Measurements from ENCODE around the gene ENTREP1.
A peak's percentile ranks its signal among the peaks of the same experiment; 100 is the strongest.
"Not testable (repeated sequence)": the region's sequence is repeated elsewhere in the genome, so short reads cannot be mapped to it uniquely, and the experiment has no call there.

ENTREP1 gene

GRCh38 chr9:69409936-69410335 lies 84.9 kb downstream of the ENTREP1 start:
- DNase-seq (ENCODE audit: low read depth in 2 of 2): not testable (repeated sequence)

DNA sequence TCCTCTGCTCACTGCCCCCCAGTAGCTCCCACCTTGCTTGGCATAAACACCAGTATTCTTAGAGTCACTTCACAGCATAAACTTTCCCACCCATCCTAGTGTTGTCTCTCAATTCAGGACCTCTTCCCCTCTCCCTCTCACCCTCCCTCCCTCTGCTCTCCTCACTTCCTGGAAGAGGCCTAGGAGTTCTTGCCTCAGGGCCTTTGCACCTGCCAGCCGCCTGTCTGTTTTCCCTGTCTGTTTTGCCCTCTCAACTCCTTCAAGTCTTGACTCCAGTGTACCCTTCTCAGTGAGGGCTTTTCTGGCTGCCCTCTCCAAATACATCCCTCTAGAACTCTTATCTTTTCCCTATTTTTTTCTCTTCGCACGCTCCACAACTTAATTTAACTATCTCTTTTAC lies 86.2 kb downstream of the ENTREP1 start:
- no peak for DNase-seq (ENCODE audit: low read depth in 2 of 2)

- no peak for DNase-seq (ENCODE audit: low read depth in 2 of 2)
These were observed 87.1 kb downstream of the ENTREP1 start for GRCh38 chr9:69411931-69412740.

DNA sequence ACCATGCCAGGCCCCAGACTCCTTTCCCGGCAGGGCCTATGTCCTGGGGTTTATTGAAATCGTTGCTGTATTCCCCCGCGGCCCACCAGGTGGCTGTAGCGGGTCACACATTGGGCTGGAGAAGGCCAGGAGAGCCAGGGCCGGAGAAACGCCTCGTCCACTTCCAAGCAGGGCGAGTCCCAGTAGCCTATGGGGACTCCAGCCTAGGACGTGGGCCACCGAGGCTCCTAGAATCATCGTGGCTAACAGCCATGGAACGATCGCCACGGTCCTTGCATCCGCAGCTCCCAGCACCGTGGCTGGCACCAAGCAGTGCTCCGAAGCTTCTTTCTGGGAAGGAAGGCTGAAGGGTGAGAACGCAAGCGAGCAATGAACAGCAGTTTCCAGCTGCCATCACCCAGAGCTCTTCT lies 87.7 kb downstream of the ENTREP1 start:
- DNase-seq (ENCODE audit: low read depth in 2 of 2): no peak

GRCh38 chr9:69420611-69421270 lies 95.7 kb downstream of the ENTREP1 start:
- no peak for DNase-seq (ENCODE audit: low read depth in 2 of 2)

GRCh38 chr9:69421908-69422801 lies 97.1 kb downstream of the ENTREP1 start:
- peak; percentile 9 to 24 for DNase-seq (ENCODE audit: low read depth in 2 of 2)

DNA sequence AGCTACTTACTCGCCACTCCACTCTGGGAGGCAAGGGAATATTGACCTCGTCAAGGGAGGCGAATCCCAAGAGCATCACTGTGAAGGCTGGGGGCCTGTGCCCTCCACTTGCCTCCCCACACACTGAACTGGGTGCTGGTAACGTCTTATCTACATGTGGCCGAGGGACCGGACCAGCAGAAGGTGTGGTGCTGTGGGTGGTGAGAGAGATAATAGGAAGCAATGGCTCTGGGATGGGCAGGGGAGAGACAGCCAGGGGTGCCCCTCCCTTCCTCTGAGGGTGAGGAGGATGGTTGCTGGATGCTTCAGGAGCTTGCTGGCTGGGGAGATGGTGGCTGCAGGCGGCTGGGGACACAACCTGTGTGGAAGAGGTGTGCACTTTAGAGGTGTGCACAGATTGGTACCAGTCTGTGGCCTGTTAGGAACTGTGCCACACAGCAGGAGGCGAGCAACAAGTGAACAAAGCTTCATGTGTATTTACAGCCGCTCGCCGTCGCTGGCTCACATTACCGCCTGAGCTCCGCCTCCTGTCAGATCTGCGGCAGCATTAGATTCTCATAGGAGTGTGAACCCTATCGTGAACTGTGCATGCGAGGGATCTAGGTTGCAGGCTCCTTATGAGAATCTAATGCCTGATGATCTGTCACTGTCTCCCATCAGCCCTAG lies 100.3 kb downstream of the ENTREP1 start:
- DNase-seq (ENCODE audit: low read depth in 2 of 2): no peak

DNA sequence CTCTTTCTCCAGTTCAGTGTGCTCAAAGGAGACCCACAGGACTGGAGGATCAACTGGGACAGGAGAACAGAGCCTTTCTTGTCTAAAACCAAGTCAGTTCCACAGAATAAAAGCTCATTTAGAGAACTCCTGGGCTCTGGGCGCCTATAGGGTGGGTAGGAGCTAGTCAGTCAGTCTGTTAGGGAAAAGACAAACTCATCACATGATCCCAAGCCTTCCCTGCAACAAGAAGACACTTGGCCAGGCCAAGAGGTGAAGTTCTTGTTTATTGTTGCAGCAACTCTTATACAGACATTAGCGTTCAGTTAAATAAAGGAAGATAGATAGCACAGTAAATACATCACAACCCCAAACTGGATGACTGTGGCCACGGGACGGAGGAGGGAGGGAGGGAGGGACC lies 102.3 kb downstream of the ENTREP1 start:
- no peak for DNase-seq (ENCODE audit: low read depth in 2 of 2)

GRCh38 chr9:69428017-69428785 lies 103.2 kb downstream of the ENTREP1 start:
- DNase-seq (ENCODE audit: low read depth in 2 of 2): no peak

DNA sequence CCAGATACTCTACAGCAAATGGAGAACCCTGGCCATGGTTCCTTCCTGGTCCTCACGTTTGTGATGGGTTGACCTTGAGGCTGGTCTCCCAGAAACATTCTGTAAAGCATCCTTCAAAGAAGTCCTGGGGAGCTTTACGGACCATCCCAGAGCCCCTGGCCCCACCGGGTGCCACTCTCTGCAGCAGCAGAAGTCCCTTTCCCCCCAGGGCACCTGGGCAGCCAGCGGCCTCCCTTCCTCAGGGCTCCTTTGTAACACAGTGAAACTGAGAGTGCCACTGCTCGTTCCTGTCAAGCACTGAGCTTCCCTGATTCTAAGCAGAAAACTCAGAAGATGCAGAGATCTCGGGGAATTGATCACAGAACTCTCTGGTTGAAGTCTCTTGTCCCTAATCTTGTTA lies 104.3 kb downstream of the ENTREP1 start:
- DNase-seq (ENCODE audit: low read depth in 2 of 2): no peak

- DNase-seq (ENCODE audit: low read depth in 2 of 2): no peak
These were observed 105.2 kb downstream of the ENTREP1 start for GRCh38 chr9:69430206-69430605.

DNA sequence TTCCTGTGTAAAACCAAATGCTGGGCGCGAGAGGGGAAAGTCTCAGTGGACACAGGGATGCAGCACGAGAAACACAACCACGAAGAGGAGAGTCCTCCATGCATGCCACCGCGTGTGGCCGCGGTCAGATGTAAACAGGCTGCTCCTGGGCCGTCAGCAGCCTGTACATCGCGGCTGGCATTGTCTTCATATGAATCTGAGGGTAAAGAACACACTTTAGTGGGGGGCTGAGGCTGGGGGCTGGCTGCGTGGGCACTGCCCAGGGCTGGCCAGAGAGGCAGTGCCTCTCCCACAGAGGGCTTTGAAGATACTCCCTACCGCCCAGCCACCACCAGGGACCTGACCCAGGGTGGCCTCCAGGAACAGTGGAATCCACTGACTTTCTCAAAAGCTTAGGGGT lies 106.2 kb downstream of the ENTREP1 start:
- no peak for DNase-seq (ENCODE audit: low read depth in 2 of 2)

DNA sequence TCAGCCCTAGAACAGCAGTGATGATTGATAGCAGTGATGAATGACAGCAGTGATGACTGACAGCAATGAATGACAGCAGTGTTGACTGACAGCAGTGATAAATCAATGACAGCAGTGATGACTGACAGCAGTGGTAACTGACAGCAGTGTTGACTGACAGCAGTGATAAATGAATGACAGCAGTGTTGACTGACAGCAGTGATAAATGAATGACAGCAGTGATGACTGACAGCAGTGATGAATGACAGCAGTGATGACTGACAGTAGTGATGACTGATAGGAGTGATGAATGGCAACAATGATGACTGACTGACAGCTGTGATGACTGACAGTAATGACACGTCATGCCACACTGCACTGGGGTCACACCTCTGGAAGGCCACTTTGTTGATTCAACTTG lies 106.8 kb downstream of the ENTREP1 start:
- no peak for DNase-seq (ENCODE audit: low read depth in 2 of 2)

DNA sequence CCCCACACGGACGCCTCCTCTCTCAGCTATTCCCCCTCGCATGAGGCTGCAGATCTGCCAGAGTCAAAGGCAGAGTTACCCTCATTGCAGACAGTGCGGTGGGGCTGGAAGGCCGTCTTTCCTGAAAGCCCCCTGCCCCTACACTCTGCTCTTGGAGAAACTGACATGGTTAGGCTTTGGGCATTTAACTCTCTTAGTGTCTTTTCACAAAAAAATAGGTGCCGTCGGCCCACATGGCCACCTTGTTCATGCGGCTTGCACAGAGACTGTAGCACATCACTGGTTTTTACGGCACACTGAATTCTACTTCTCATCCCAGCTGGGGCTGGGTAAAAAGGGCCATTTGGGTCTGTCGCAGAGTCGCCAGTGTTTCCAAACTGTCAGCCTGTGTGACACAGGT lies 107.6 kb downstream of the ENTREP1 start:
- no peak for DNase-seq (ENCODE audit: low read depth in 2 of 2)

- DNase-seq (ENCODE audit: low read depth in 2 of 2): no peak
These were observed 108.4 kb downstream of the ENTREP1 start for GRCh38 chr9:69433392-69433791.

- no peak for DNase-seq (ENCODE audit: low read depth in 2 of 2)
These were observed 109.0 kb downstream of the ENTREP1 start for GRCh38 chr9:69433968-69434367.

DNA sequence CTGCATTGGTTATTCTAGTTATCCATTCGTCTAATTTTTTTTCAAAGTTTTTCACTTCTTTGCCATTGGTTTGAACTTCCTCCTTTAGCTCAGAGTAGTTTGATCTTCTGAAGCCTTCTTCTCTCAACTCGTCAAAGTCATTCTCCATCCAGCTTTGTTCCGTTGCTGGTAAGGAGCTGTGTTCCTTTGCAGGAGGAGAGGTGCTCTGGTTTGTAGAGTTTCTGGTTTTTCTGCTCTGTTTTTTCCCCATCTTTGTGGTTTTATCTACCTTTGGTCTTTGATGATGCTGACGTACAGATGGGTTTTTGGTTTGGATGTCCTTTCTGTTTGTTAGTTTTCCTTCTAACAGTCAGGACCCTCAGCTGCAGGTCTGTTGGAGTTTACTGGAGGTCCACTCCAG lies 114.6 kb downstream of the ENTREP1 start:
- not testable (repeated sequence) for DNase-seq (ENCODE audit: low read depth in 2 of 2)

- not testable (repeated sequence) for DNase-seq (ENCODE audit: low read depth in 2 of 2)
These were observed 115.4 kb downstream of the ENTREP1 start for GRCh38 chr9:69440254-69440955.
